SH-SY5Y (cell line): ENCODE measurements around the gene RAD51B.

Experiments
- GATA2 ChIP-seq: IDR thresholded peaks from 2 replicates; pipeline ENCODE4 v1.6.1; 2011; ENCODE audit warnings: mild to moderate bottlenecking, low read depth, low read length
- GATA3 ChIP-seq: IDR thresholded peaks from 2 replicates; pipeline ENCODE4 v1.6.1; 2011; ENCODE audit warnings: low read depth, mild to moderate bottlenecking, low read length, moderate library complexity

- no peak for TF ChIP-seq GATA2
- no peak for TF ChIP-seq GATA3
These were observed 802.1 kb downstream of the RAD51B start for GRCh38 chr14:68621400-68622365.
